HEK293 (cell line): ENCODE data around the gene EIF5A.

ENCODE experiments used
- BCL11B ChIP-seq: fragments of 450-650 bp; formaldehyde crosslinking; IDR thresholded peaks from 2 replicates; pipeline ENCODE4 v1.5.1; 2016; ENCODE audit warnings: low read depth, missing biosample characterization, missing genetic modification characterization
- ELK4 ChIP-seq: IDR thresholded peaks from 2 replicates; pipeline ENCODE4 v1.6.1; 2011; ENCODE audit warnings: mild to moderate bottlenecking, low read depth, low read length, borderline replicate concordance
- KLF1 ChIP-seq: fragments of 450-650 bp; formaldehyde crosslinking; IDR thresholded peaks from 2 replicates; pipeline ENCODE4 v1.5.1; 2016; ENCODE audit warnings: missing biosample characterization, missing genetic modification characterization
- KLF16 ChIP-seq: fragments of 450-650 bp; formaldehyde crosslinking; IDR thresholded peaks from 2 replicates; pipeline ENCODE4 v1.5.1; 2017; ENCODE audit warnings: missing biosample characterization, missing genetic modification characterization
- KLF8 ChIP-seq: fragments of 450-650 bp; formaldehyde crosslinking; IDR thresholded peaks from 2 replicates; pipeline ENCODE4 v1.5.1; 2016; ENCODE audit warnings: missing biosample characterization, missing genetic modification characterization
- SALL2 ChIP-seq: fragments of 450-650 bp; formaldehyde crosslinking; IDR thresholded peaks from 2 replicates; pipeline ENCODE4 v1.5.0; 2017; ENCODE audit warnings: missing biosample characterization, mild to moderate bottlenecking, missing genetic modification characterization, borderline replicate concordance
- SCRT2 ChIP-seq: fragments of 450-650 bp; formaldehyde crosslinking; IDR thresholded peaks from 2 replicates; pipeline ENCODE4 v1.5.1; 2016; ENCODE audit warnings: missing biosample characterization, missing genetic modification characterization
- TSHZ1 ChIP-seq: fragments of 450-650 bp; formaldehyde crosslinking; IDR thresholded peaks from 2 replicates; pipeline ENCODE4 v1.5.1; 2016; ENCODE audit warnings: missing biosample characterization, missing genetic modification characterization, borderline replicate concordance
- WT1 ChIP-seq: fragments of 450-650 bp; formaldehyde crosslinking; IDR thresholded peaks from 2 replicates; pipeline ENCODE4 v1.5.1; 2016; ENCODE audit warnings: missing biosample characterization, missing genetic modification characterization
- YY2 ChIP-seq: fragments of 450-650 bp; formaldehyde crosslinking; IDR thresholded peaks from 2 replicates; pipeline ENCODE4 v1.5.1; 2016; ENCODE audit warnings: missing biosample characterization, missing genetic modification characterization
- ZBTB26 ChIP-seq: fragments of 450-650 bp; formaldehyde crosslinking; optimal IDR thresholded peaks from 2 replicates; pipeline ENCODE3; 2016; ENCODE audit warnings: missing biosample characterization, mild to moderate bottlenecking, missing genetic modification characterization
- ZBTB6 ChIP-seq: fragments of 450-650 bp; formaldehyde crosslinking; IDR thresholded peaks from 2 replicates; pipeline ENCODE4 v1.5.1; 2017; ENCODE audit warnings: missing biosample characterization, missing genetic modification characterization
- ZBTB8A ChIP-seq: fragments of 450-650 bp; formaldehyde crosslinking; IDR thresholded peaks from 2 replicates; pipeline ENCODE4 v1.5.1; 2016; ENCODE audit warnings: missing biosample characterization, missing genetic modification characterization
- ZNF121 ChIP-seq: fragments of 450-650 bp; formaldehyde crosslinking; IDR thresholded peaks from 2 replicates; pipeline ENCODE4 v1.5.1; 2016; ENCODE audit warnings: missing biosample characterization, missing genetic modification characterization
- ZNF132 ChIP-seq: fragments of 450-650 bp; formaldehyde crosslinking; IDR thresholded peaks from 2 replicates; pipeline ENCODE4 v1.5.1; 2017; ENCODE audit warnings: missing biosample characterization, missing genetic modification characterization, borderline replicate concordance
- ZNF16 ChIP-seq: fragments of 450-650 bp; formaldehyde crosslinking; IDR thresholded peaks from 2 replicates; pipeline ENCODE4 v1.5.1; 2016; ENCODE audit warnings: low read depth, missing biosample characterization, missing genetic modification characterization
- ZNF175 ChIP-seq: fragments of 450-650 bp; formaldehyde crosslinking; IDR thresholded peaks from 2 replicates; pipeline ENCODE4 v1.5.1; 2016; ENCODE audit warnings: missing biosample characterization, missing genetic modification characterization
- ZNF248 ChIP-seq: fragments of 450-650 bp; formaldehyde crosslinking; IDR thresholded peaks from 2 replicates; pipeline ENCODE4 v1.5.1; 2017; ENCODE audit warnings: missing biosample characterization, missing genetic modification characterization
- ZNF280C ChIP-seq: fragments of 450-650 bp; formaldehyde crosslinking; IDR thresholded peaks from 2 replicates; pipeline ENCODE4 v1.5.1; 2016; ENCODE audit warnings: missing biosample characterization, missing genetic modification characterization
- ZNF324 ChIP-seq: fragments of 450-650 bp; formaldehyde crosslinking; IDR thresholded peaks from 2 replicates; pipeline ENCODE4 v1.5.1; 2016; ENCODE audit warnings: missing biosample characterization, missing genetic modification characterization
- ZNF37A ChIP-seq: fragments of 450-650 bp; IDR thresholded peaks from 2 replicates; pipeline ENCODE4 v1.5.1; 2018; ENCODE audit warnings: missing biosample characterization, missing genetic modification characterization
- ZNF404 ChIP-seq: fragments of 450-650 bp; formaldehyde crosslinking; IDR thresholded peaks from 2 replicates; pipeline ENCODE4 v1.5.1; 2017; ENCODE audit warnings: missing biosample characterization, missing genetic modification characterization
- ZNF416 ChIP-seq: fragments of 450-650 bp; formaldehyde crosslinking; IDR thresholded peaks from 2 replicates; pipeline ENCODE4 v1.5.1; 2016; ENCODE audit warnings: missing biosample characterization, missing genetic modification characterization
- ZNF521 ChIP-seq: fragments of 450-650 bp; formaldehyde crosslinking; IDR thresholded peaks from 2 replicates; pipeline ENCODE4 v1.5.1; 2017; ENCODE audit warnings: missing biosample characterization, mild to moderate bottlenecking, missing genetic modification characterization
- ZNF560 ChIP-seq: fragments of 450-650 bp; formaldehyde crosslinking; IDR thresholded peaks from 2 replicates; pipeline ENCODE4 v1.5.1; 2017; ENCODE audit warnings: missing biosample characterization, missing genetic modification characterization, borderline replicate concordance
- ZNF571 ChIP-seq: fragments of 450-650 bp; formaldehyde crosslinking; IDR thresholded peaks from 2 replicates; pipeline ENCODE4 v1.5.0; 2017; ENCODE audit warnings: missing biosample characterization, missing genetic modification characterization
- ZNF580 ChIP-seq: fragments of 450-650 bp; formaldehyde crosslinking; IDR thresholded peaks from 2 replicates; pipeline ENCODE4 v1.5.1; 2016; ENCODE audit warnings: missing biosample characterization, missing genetic modification characterization
- ZNF792 ChIP-seq: fragments of 450-650 bp; formaldehyde crosslinking; IDR thresholded peaks from 2 replicates; pipeline ENCODE4 v1.5.1; 2016; ENCODE audit warnings: missing biosample characterization, missing genetic modification characterization
- ZSCAN16 ChIP-seq: fragments of 450-650 bp; formaldehyde crosslinking; IDR thresholded peaks from 2 replicates; pipeline ENCODE4 v1.5.1; 2016; ENCODE audit warnings: missing biosample characterization, missing genetic modification characterization
- ZSCAN5A ChIP-seq: fragments of 450-650 bp; formaldehyde crosslinking; IDR thresholded peaks from 2 replicates; pipeline ENCODE4 v1.5.1; 2016; ENCODE audit warnings: missing biosample characterization, missing genetic modification characterization

The EIF5A gene

GRCh38 chr17:7356072-7356549 lies 48.7 kb downstream of the EIF5A start (continued):
- TF ChIP-seq ZSCAN5A: no peak
- TF ChIP-seq ZNF175 (tag by site-specific recombination): no peak
- no peak for TF ChIP-seq ZNF324 (tag by site-specific recombination)
- no peak for TF ChIP-seq BCL11B (tag by site-specific recombination)
- peak; percentile 14 for TF ChIP-seq ZBTB26
- TF ChIP-seq ZNF792: no peak
- no peak for TF ChIP-seq ZNF16 (tag by site-specific recombination)
- TF ChIP-seq ZNF132 (tag by site-specific recombination): no peak
- no peak; the same call in 1 of the 2 replicates for TF ChIP-seq WT1
- no peak for TF ChIP-seq ZNF37A (tag by site-specific recombination)
- 0 out of 2 replicates have a peak, but pooled peaks have one; percentile 10 for TF ChIP-seq ZSCAN16 (tag by site-specific recombination)
- peak; percentile 67; the same call in 1 of the 2 replicates for TF ChIP-seq ZBTB8A (tag by site-specific recombination)
- TF ChIP-seq KLF16 (tag by site-specific recombination): peak; percentile 86
- TF ChIP-seq ZNF416 (tag by site-specific recombination): no peak
- TF ChIP-seq SCRT2 (tag by site-specific recombination): no peak
- TF ChIP-seq KLF8 (tag by site-specific recombination): peak; percentile 82
- no peak for TF ChIP-seq TSHZ1 (tag by site-specific recombination)
- TF ChIP-seq ZNF121 (tag by site-specific recombination): no peak
- TF ChIP-seq ELK4: no peak
- no peak for TF ChIP-seq ZNF404 (tag by site-specific recombination)
- TF ChIP-seq KLF1 (tag by site-specific recombination): peak; percentile 79
- no peak for TF ChIP-seq ZBTB6 (tag by site-specific recombination)
- no peak for TF ChIP-seq ZNF571 (tag by site-specific recombination)
- no peak for TF ChIP-seq ZNF280C (tag by site-specific recombination)
- no peak for TF ChIP-seq ZNF560
- TF ChIP-seq YY2 (tag by site-specific recombination): no peak
- TF ChIP-seq ZNF580 (tag by site-specific recombination): 0 out of 2 replicates have a peak, but pooled peaks have one; percentile 21
- TF ChIP-seq SALL2 (tag by site-specific recombination): no peak
- no peak for TF ChIP-seq ZNF521 (tag by site-specific recombination)
- no peak for TF ChIP-seq ZNF248 (tag by site-specific recombination)
